ENCODE data around the gene PKHD1. TPM values are rescaled to one million over a fixed set of nuclear protein-coding genes. Genes with fewer than 3 reads are reported as not detected.

Gene PKHD1
- total and polyA plus RNA-seq, 2 experiments from 2014 or later: 0.47 to 3.3 TPM

DNA sequence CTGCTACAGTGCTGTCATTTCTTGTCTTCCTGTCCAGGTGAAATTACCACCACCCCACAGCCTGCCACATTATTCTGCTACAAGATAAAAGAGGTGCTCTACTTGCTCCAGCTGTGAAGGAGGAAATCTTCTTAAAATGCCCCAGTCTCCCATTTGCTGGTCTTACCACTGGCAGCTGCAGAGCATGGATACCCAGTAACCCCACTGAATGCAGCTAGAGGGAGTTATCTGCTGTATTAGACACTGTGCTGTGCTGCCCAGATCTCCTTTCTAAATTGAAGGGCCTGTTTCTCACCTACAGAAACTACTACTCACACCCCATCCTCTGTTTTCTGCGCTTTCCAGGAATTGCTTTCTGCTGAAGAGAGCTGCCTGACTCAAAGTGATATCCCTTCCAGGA lies 517.8 kb downstream of the PKHD1 start:
- Histone ChIP-seq H3K27me3 (no peaks in the 10 kb centered on the region), H3K36me3 (replicated peaks; ENCODE audit: insufficient read depth, low read depth) (no peaks in the 10 kb centered on the region), H3K79me2 (no peaks in the 10 kb centered on the region), H3K27ac (no peak overlapping the region), H3K9me2 (replicated peaks; ENCODE audit: insufficient read depth) (no peaks in the 10 kb centered on the region), H3K4me2 (no peak overlapping the region), H3K9me3 (ENCODE audit: low read depth) (no peaks in the 10 kb centered on the region), H2AFZ (no peak overlapping the region), H3K4me1 (ENCODE audit: insufficient read depth) (no peaks in the 10 kb centered on the region), H4K20me1 (ENCODE audit: insufficient read depth, poor library complexity, severe bottlenecking) (no peaks in the 10 kb centered on the region), H3K4me3 (no peak overlapping the region)
- WGBS (ENCODE audit: low lambda C conversion rate, missing lambda C conversion rate): 88% methylated on average over 1 of the region's 1 CpG
- DNase-seq (ENCODE audit: low spot score): no peak
- TF ChIP-seq CTCF (IDR thresholded peaks at IDR 0.05; ENCODE audit: poor library complexity) (no peak), EZH2phosphoT487 (IDR thresholded peaks at IDR 0.05; ENCODE audit: low read depth, severe bottlenecking, unreplicated experiment) (no peak), EZH2 (IDR thresholded peaks at IDR 0.05; ENCODE audit: borderline replicate concordance) (no peak)

GRCh38 chr6:51568771-51569170 lies 518.6 kb downstream of the PKHD1 start:
- Histone ChIP-seq H3K4me1 (ENCODE audit: insufficient read depth) (no peaks in the 10 kb centered on the region), H2AFZ (no peak overlapping the region)
- 70% methylated on average over 2 of the region's 2 CpGs for WGBS (ENCODE audit: low lambda C conversion rate, missing lambda C conversion rate)

DNA sequence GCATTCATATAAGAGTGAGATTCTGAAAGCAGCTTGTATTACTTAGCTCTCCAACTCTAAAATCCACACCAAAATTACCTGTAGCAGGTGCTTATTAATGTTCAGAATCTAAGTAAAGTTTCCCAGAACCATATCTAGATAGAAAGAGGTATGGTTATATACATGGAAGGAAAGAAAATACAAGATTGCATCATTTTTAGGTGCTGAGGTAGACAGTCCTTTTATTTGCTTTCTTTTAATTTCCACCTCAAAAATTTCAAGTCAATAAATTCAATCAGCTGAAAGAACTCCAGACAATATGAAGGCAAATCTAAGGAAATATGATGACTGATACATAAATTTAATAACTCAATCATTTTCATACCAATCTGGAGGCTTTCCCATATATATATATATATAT lies 521.9 kb downstream of the PKHD1 start:
- no peaks in the 10 kb centered on the region for H4K20me1 ChIP-seq (ENCODE audit: insufficient read depth, poor library complexity, severe bottlenecking)
- no peak for DNase-seq (ENCODE audit: low spot score)
- TF ChIP-seq EZH2 (IDR thresholded peaks at IDR 0.05; ENCODE audit: borderline replicate concordance) (no peak), EZH2phosphoT487 (IDR thresholded peaks at IDR 0.05; ENCODE audit: low read depth, severe bottlenecking, unreplicated experiment) (no peak), CTCF (IDR thresholded peaks at IDR 0.05; ENCODE audit: poor library complexity) (no peak)
- H3K9me2 ChIP-seq (replicated peaks; ENCODE audit: insufficient read depth): no peaks in the 10 kb centered on the region
- H3K27me3 ChIP-seq: no peaks in the 10 kb centered on the region
- H3K36me3 ChIP-seq (replicated peaks; ENCODE audit: insufficient read depth, low read depth): no peaks in the 10 kb centered on the region
- no peaks in the 10 kb centered on the region for H3K9me3 ChIP-seq (ENCODE audit: low read depth)
- H3K4me1 ChIP-seq (ENCODE audit: insufficient read depth): no peaks in the 10 kb centered on the region
- no peak overlapping the region for H3K4me2 ChIP-seq
- H3K27ac ChIP-seq: no peak overlapping the region
- no peak overlapping the region for H3K4me3 ChIP-seq
- no peak overlapping the region for H2AFZ ChIP-seq
- H3K79me2 ChIP-seq: no peaks in the 10 kb centered on the region

More at GRCh38 chr6:51568771-51569170, 518.6 kb downstream of the PKHD1 start:
- no peaks in the 10 kb centered on the region for H3K79me2 ChIP-seq
- H3K27ac ChIP-seq: no peak overlapping the region
- no peaks in the 10 kb centered on the region for H3K9me2 ChIP-seq (replicated peaks; ENCODE audit: insufficient read depth)
- no peaks in the 10 kb centered on the region for H3K9me3 ChIP-seq (ENCODE audit: low read depth)
- no peak for TF ChIP-seq CTCF (IDR thresholded peaks at IDR 0.05; ENCODE audit: poor library complexity)
- no peak for TF ChIP-seq EZH2 (IDR thresholded peaks at IDR 0.05; ENCODE audit: borderline replicate concordance)
- no peak for TF ChIP-seq EZH2phosphoT487 (IDR thresholded peaks at IDR 0.05; ENCODE audit: low read depth, severe bottlenecking, unreplicated experiment)
- no peaks in the 10 kb centered on the region for H3K36me3 ChIP-seq (replicated peaks; ENCODE audit: insufficient read depth, low read depth)
- H3K27me3 ChIP-seq: no peaks in the 10 kb centered on the region
- H3K4me2 ChIP-seq: no peak overlapping the region
- no peaks in the 10 kb centered on the region for H4K20me1 ChIP-seq (ENCODE audit: insufficient read depth, poor library complexity, severe bottlenecking)
- H3K4me3 ChIP-seq: no peak overlapping the region
- DNase-seq (ENCODE audit: low spot score): peak; percentile 20

Small RNAs within 50 kb of the gene (small RNA-seq; reads per million reads assigned to genes)
- gene RN7SL580P: not detected

Other genes with a start within 250 kb of the PKHD1 start
- gene IL17A, start 98.8 kb upstream of the PKHD1 start, total RNA-seq: not detected in 2 replicates
- not detected in 2 replicates for gene IL17A, start 98.8 kb upstream of the PKHD1 start, polyA plus RNA-seq
- not detected in 2 replicates for gene IL17F, start 156.9 kb upstream of the PKHD1 start, total RNA-seq
- gene IL17F, start 156.9 kb upstream of the PKHD1 start, polyA plus RNA-seq: not detected in 2 replicates
- gene MCM3, start 197.1 kb upstream of the PKHD1 start, total RNA-seq: 36.4 and 40.7 TPM in 2 replicates
- gene MCM3, start 197.1 kb upstream of the PKHD1 start, polyA plus RNA-seq: 32.6 and 33.8 TPM in 2 replicates

All from hepatocyte (in vitro differentiated cells).